ENCODE data around the gene LTBP1.
"Not testable (repeated sequence)": the region's sequence is repeated elsewhere in the genome, so short reads cannot be mapped to it uniquely, and the experiment has no call there.

LTBP1 gene

GRCh38 chr2:33051586-33052360, 105.0 kb downstream of the LTBP1 start:
- DNase-seq: no peak

GRCh38 chr2:33052361-33052735, 105.6 kb downstream of the LTBP1 start:
- DNase-seq: no peak

- DNase-seq: not testable (repeated sequence)
Observed at GRCh38 chr2:33052795-33053194, 106.0 kb downstream of the LTBP1 start.

GRCh38 chr2:33056170-33056569, 109.4 kb downstream of the LTBP1 start:
- DNase-seq: no peak

GRCh38 chr2:33057307-33058028, 110.7 kb downstream of the LTBP1 start:
- not testable (repeated sequence) for DNase-seq

- DNase-seq: no peak
Observed at GRCh38 chr2:33058716-33059470, 112.1 kb downstream of the LTBP1 start.

- DNase-seq: no peak
Observed at GRCh38 chr2:33059471-33060156, 112.9 kb downstream of the LTBP1 start.

GRCh38 chr2:33060405-33060804, 113.7 kb downstream of the LTBP1 start:
- no peak for DNase-seq

- no peak for DNase-seq
Observed at GRCh38 chr2:33062665-33063250, 116.0 kb downstream of the LTBP1 start.

GRCh38 chr2:33064349-33064801, 117.6 kb downstream of the LTBP1 start:
- DNase-seq: no peak

GRCh38 chr2:33067598-33067997, 120.8 kb downstream of the LTBP1 start:
- no peak for DNase-seq

- no peak for DNase-seq
Observed at GRCh38 chr2:33068261-33068660, 121.5 kb downstream of the LTBP1 start.

GRCh38 chr2:33069894-33070651, 123.3 kb downstream of the LTBP1 start:
- DNase-seq: peak; percentile 80

- no peak for DNase-seq
Observed at GRCh38 chr2:33071591-33071990, 124.8 kb downstream of the LTBP1 start.

- no peak for DNase-seq
Observed at GRCh38 chr2:33072614-33073013, 125.9 kb downstream of the LTBP1 start.

- no peak for DNase-seq
Observed at GRCh38 chr2:33073018-33073417, 126.3 kb downstream of the LTBP1 start.

- DNase-seq: no peak
Observed at GRCh38 chr2:33074197-33074596, 127.4 kb downstream of the LTBP1 start.

GRCh38 chr2:33077311-33077710, 130.6 kb downstream of the LTBP1 start:
- no peak for DNase-seq

- DNase-seq: no peak
Observed at GRCh38 chr2:33077844-33078243, 131.1 kb downstream of the LTBP1 start.

GRCh38 chr2:33081691-33082090, 134.9 kb downstream of the LTBP1 start:
- DNase-seq: no peak

GRCh38 chr2:33083699-33084387, 137.1 kb downstream of the LTBP1 start:
- no peak for DNase-seq

All from T1000 (cell line).